Activated naive CD4-positive, alpha-beta T cell treated with anti-CD3 and anti-CD28 coated beads, Interleukin-2, amount 50 U/mL, for 16 hours (primary cell): Measurements from ENCODE around the gene ACOT7.
"Not testable (repeated sequence)": the region's sequence is repeated elsewhere in the genome, so short reads cannot be mapped to it uniquely, and the experiment has no call there.

Source experiments
- DNase-seq: peaks from one replicate; pipeline ENCODE4 v3.0.0-alpha.2; 2020

The ACOT7 gene

GRCh38 chr1:6395781-6396244, 2.2 kb upstream of the ACOT7 start:
- not testable (repeated sequence) for DNase-seq

GRCh38 chr1:6395130-6395529, 1.6 kb upstream of the ACOT7 start:
- DNase-seq = not testable (repeated sequence)

- no peak for DNase-seq
These were observed 663 bp downstream of the ACOT7 start for GRCh38 chr1:6392809-6393399.

- no peak for DNase-seq
These were observed 1.4 kb downstream of the ACOT7 start for GRCh38 chr1:6391951-6392808.

GRCh38 chr1:6389971-6390370, 3.6 kb downstream of the ACOT7 start:
- DNase-seq = no peak

- no peak for DNase-seq
These were observed 7.1 kb downstream of the ACOT7 start for GRCh38 chr1:6386371-6386949.

- DNase-seq = no peak
These were observed 7.9 kb downstream of the ACOT7 start for GRCh38 chr1:6385488-6386191.

- no peak for DNase-seq
These were observed 8.6 kb downstream of the ACOT7 start for GRCh38 chr1:6384962-6385361.

GRCh38 chr1:6384135-6384534, 9.4 kb downstream of the ACOT7 start:
- DNase-seq = no peak

GRCh38 chr1:6380037-6380436, 13.5 kb downstream of the ACOT7 start:
- no peak for DNase-seq

- DNase-seq = no peak
These were observed 15.3 kb downstream of the ACOT7 start for GRCh38 chr1:6378096-6378746.

- DNase-seq = no peak
These were observed 19.4 kb downstream of the ACOT7 start for GRCh38 chr1:6373961-6374720.

GRCh38 chr1:6372236-6372635, 21.3 kb downstream of the ACOT7 start:
- DNase-seq = not testable (repeated sequence)

GRCh38 chr1:6370006-6370405, 23.6 kb downstream of the ACOT7 start:
- DNase-seq = no peak

- DNase-seq = no peak
These were observed 26.1 kb downstream of the ACOT7 start for GRCh38 chr1:6367381-6368012.

- peak; percentile 56 for DNase-seq
These were observed 28.5 kb downstream of the ACOT7 start for GRCh38 chr1:6365047-6365446.

- not testable (repeated sequence) for DNase-seq
These were observed 30.3 kb downstream of the ACOT7 start for GRCh38 chr1:6363085-6363884.

- DNase-seq = no peak
These were observed 32.3 kb downstream of the ACOT7 start for GRCh38 chr1:6361124-6361775.

GRCh38 chr1:6360517-6361070, 33.0 kb downstream of the ACOT7 start:
- no peak for DNase-seq

- no peak for DNase-seq
These were observed 33.5 kb downstream of the ACOT7 start for GRCh38 chr1:6360117-6360496.
